K562 (cell line): ENCODE data around the gene TRIM4. TPM values are rescaled to one million over a fixed set of nuclear protein-coding genes. Genes with fewer than 3 reads are reported as not detected.
"Not testable (repeated sequence)": the region's sequence is repeated elsewhere in the genome, so short reads cannot be mapped to it uniquely, and the experiment has no call there.

Experiments
- ATAC-seq: fragments of 200-7000 bp; cut with Tn5 transposase; 3 replicates; pipeline ENCODE4 v1.9.1; 2020; ENCODE audit warnings: moderate library complexity
- BruUV-seq: library from RNA; stranded (reverse); fragments of 400-500 nt; replicated peaks from 2 replicates; lab custom pipeline; 2021; lab: Mats Ljungman, UMichigan
- CTCF ChIA-PET: fragments of 300-600 bp; formaldehyde crosslinking; extraction: SDS; loops from one replicate; lab custom pipeline; 2021; ENCODE audit warnings: low intra/inter-chr PET ratio; lab: Yijun Ruan, JAX
- POLR2A ChIA-PET: fragments of 300-600, 350-650 bp; sonication (Branson Sonifier 250); formaldehyde crosslinking; extraction: SDS; loops from one replicate; lab custom pipeline; 2021; ENCODE audit warnings: antibody characterized with exemption, inconsistent platforms; lab: Yijun Ruan, JAX
- DNase-seq, 4 experiments: peaks; one replicate each; pipeline versions ENCODE4 v3.0.0 to v3.0.0-alpha.2; 2011 to 2018; ENCODE audit warnings: low spot score in 3 of 4, mixed read lengths in 3 of 4; ENCODE audit errors: extremely low read depth in 1 of 4
- FAIRE-seq: peaks from 2 replicates; lab custom pipeline; 2011; peaks lifted over from hg19 to GRCh38; lab: Jason Lieb, UNC
- H2AFZ ChIP-seq: 2 replicates; pipeline ENCODE4 v1.6.0; 2011; ENCODE audit warnings: low read depth, low read length, control low read depth, inconsistent platforms
- H3K27ac ChIP-seq: fragments of 200-600 bp; 3 replicates; pipeline ENCODE4 v1.8.0; 2011; ENCODE audit warnings: low read depth, mild to moderate bottlenecking, control low read depth, inconsistent platforms, low read length, moderate library complexity, mixed read lengths; ENCODE audit errors: extremely low read depth
- H3K27me3 ChIP-seq, 2 experiments: fragments of 300-600 bp in 1 of 2; 2 replicates in 1 of 2; 3 replicates in 1 of 2; pipeline versions ENCODE4 v1.6.0 to v1.8.0; 2011; ENCODE audit warnings: inconsistent platforms in 2 of 2, low read length in 2 of 2, mild to moderate bottlenecking in 1 of 2, mixed read lengths in 1 of 2, moderate library complexity in 1 of 2; ENCODE audit not compliant: control insufficient read depth in 2 of 2, insufficient read depth in 2 of 2
- H3K36me3 ChIP-seq: fragments of 300-600 bp; 3 replicates; pipeline ENCODE4 v1.8.0; 2011; ENCODE audit warnings: mild to moderate bottlenecking, low read length, inconsistent platforms; ENCODE audit not compliant: control insufficient read depth, insufficient read depth
- H3K4me1 ChIP-seq, 2 experiments: fragments of 200-600 bp in 1 of 2; replicated peaks in 1 of 2; 2 replicates in 1 of 2; 3 replicates in 1 of 2; pipeline versions ENCODE4 v1.5.1 to v1.8.0; 2011; ENCODE audit warnings: inconsistent platforms in 2 of 2, low read length in 2 of 2, mild to moderate bottlenecking in 1 of 2, mixed read lengths in 1 of 2, moderate library complexity in 1 of 2; ENCODE audit not compliant: control insufficient read depth in 2 of 2, insufficient read depth in 2 of 2
- H3K4me2 ChIP-seq: 2 replicates; pipeline ENCODE4 v1.6.1; 2011; ENCODE audit warnings: low read length, control low read depth, inconsistent platforms, mixed read lengths; ENCODE audit not compliant: insufficient read depth
- H3K4me3 ChIP-seq: fragments of 200-600 bp; sonication (generic), shearing (Covaris generic); 2 replicates; pipeline ENCODE4 v1.5.1; 2016; ENCODE audit warnings: control low read depth, inconsistent platforms
- H3K79me2 ChIP-seq: fragments of 200-600 bp; 3 replicates; pipeline ENCODE4 v1.8.0; 2011; ENCODE audit warnings: low read length, inconsistent platforms; ENCODE audit not compliant: control insufficient read depth, insufficient read depth
- H3K9ac ChIP-seq, 2 experiments: 2 replicates each; pipeline versions ENCODE4 v1.6.0 to v1.6.1; 2011; ENCODE audit warnings: low read depth in 2 of 2, low read length in 2 of 2, control low read depth in 1 of 2, inconsistent platforms in 1 of 2, mild to moderate bottlenecking in 1 of 2, mixed read lengths in 1 of 2; ENCODE audit not compliant: insufficient read depth in 1 of 2
- H3K9me1 ChIP-seq: one replicate; pipeline ENCODE4 v1.6.0; 2011; ENCODE audit warnings: inconsistent platforms, mild to moderate bottlenecking, low read length, moderate library complexity; ENCODE audit not compliant: control insufficient read depth, insufficient read depth
- H3K9me3 ChIP-seq: replicated peaks from 2 replicates; pipeline ENCODE4 v1.5.1; 2011; ENCODE audit warnings: low read depth, low read length, inconsistent platforms; ENCODE audit not compliant: control insufficient read depth, insufficient read depth
- H4K20me1 ChIP-seq: replicated peaks from 2 replicates; pipeline ENCODE4 v1.6.1; 2011; ENCODE audit warnings: low read length, inconsistent platforms, mixed read lengths; ENCODE audit not compliant: control insufficient read depth, insufficient read depth
- CBX1 ChIP-seq: sonication (generic); IDR thresholded peaks from 2 replicates; pipeline ENCODE4 v1.6.1; 2016; ENCODE audit warnings: antibody characterized with exemption, low read depth, mild to moderate bottlenecking
- CBX3 ChIP-seq, 2 experiments: IDR thresholded peaks; 1 replicate in 1 of 2; 2 replicates in 1 of 2; pipeline ENCODE4 v1.6.1; 2012; ENCODE audit warnings: inconsistent platforms in 2 of 2, low read length in 2 of 2, borderline replicate concordance in 1 of 2, control low read depth in 1 of 2
- CBX5 ChIP-seq: IDR thresholded peaks from 2 replicates; pipeline ENCODE4 v1.6.1; 2014; ENCODE audit warnings: low read depth, borderline replicate concordance
- HBP1 ChIP-seq: fragments of 450-650 bp; formaldehyde crosslinking; IDR thresholded peaks from 2 replicates; pipeline ENCODE4 v1.4.0; 2022; ENCODE audit warnings: missing genetic modification characterization
- HNRNPLL ChIP-seq: fragments of 200-400 bp; formaldehyde crosslinking; IDR thresholded peaks from 2 replicates; pipeline ENCODE4 v1.6.1; 2017; ENCODE audit warnings: low read length, low read depth, mild to moderate bottlenecking; ENCODE audit not compliant: poor library complexity, severe bottlenecking
- PHB2 ChIP-seq: fragments of 450-650 bp; IDR thresholded peaks from 2 replicates; pipeline ENCODE4 v1.6.1; 2017; ENCODE audit warnings: low read depth
- RAD21 ChIP-seq, 2 experiments: fragments of 250-450 bp in 1 of 2; fragments of 450-650 bp in 1 of 2; sonication (Bioruptor Pico) in 1 of 2; formaldehyde crosslinking in 1 of 2; IDR thresholded peaks in 1 of 2; conservative IDR thresholded peaks in 1 of 2; 2 replicates each; pipeline versions ENCODE4 v1.4.0 to v1.8.0; 2020 to 2022; ENCODE audit warnings: mild to moderate bottlenecking in 2 of 2, moderate library complexity in 1 of 2
- RBM34 ChIP-seq: fragments of 200-400 bp; formaldehyde crosslinking; IDR thresholded peaks from 2 replicates; pipeline ENCODE4 v1.6.1; 2018; ENCODE audit warnings: low read length, borderline replicate concordance; ENCODE audit not compliant: insufficient read depth
- TRIM28 ChIP-seq: fragments of 450-650 bp; IDR thresholded peaks from 2 replicates; pipeline ENCODE4 v1.6.1; 2017
- ZSCAN32 ChIP-seq: fragments of 450-650 bp; formaldehyde crosslinking; IDR thresholded peaks from 2 replicates; pipeline ENCODE4 v1.4.0; 2020; ENCODE audit warnings: mild to moderate bottlenecking, moderate library complexity
- WGBS: fragments of 100-300 bp; shearing (Covaris generic); methylation state at CpG from one replicate; pipeline ENCODE4 v1.1.6; 2016; ENCODE audit warnings: low coverage, mixed read lengths; ENCODE audit not compliant: insufficient coverage; ENCODE audit errors: missing lambda C conversion rate; 5-methylcytosine and 5-hydroxymethylcytosine counted together
- in situ Hi-C: fragments of 300-500 bp; cut with MboI; formaldehyde crosslinking; loops from 4 replicates; pipeline ENCODE4 v1.15.0; 2018; ENCODE audit warnings: inconsistent platforms, mixed read lengths
- intact Hi-C: fragments of 100-400 bp; cut with micrococcal nuclease; formaldehyde crosslinking; loops from 2 replicates; pipeline ENCODE4 v1.14.2; 2022
- polyA plus RNA-seq, 8 experiments: library from polyadenylated mRNA; depleted of rRNA in 4 of 8; stranded (reverse) in 5 of 8; unstranded in 3 of 8; fragments of >200 nt; fragmentation: Nextera tagmentation in 2 of 8; fragmentation: Illumina TruSeq in 1 of 8; extraction: Ambion mirVana in 2 of 8; extraction: Trizol in 1 of 8; gene quantifications; 2 replicates each; pipeline versions ENCODE4 v1.2.1 to v1.2.3, GENCODE V29; 2011 to 2014; ENCODE audit warnings: inconsistent platforms in 1 of 8, missing spikeins in 1 of 8
- total RNA-seq, 7 experiments: library from RNA; depleted of rRNA in 6 of 7; stranded (reverse); fragments of >200 nt in 6 of 7; fragmentation: Illumina TruSeq in 2 of 7; extraction: Trizol in 2 of 7; gene quantifications; 2 replicates each; pipeline versions ENCODE4 v1.2.1 to v1.2.3, GENCODE V29; 2011 to 2021; ENCODE audit warnings: low replicate concordance in 1 of 7
- TF ChIP-seq, protein P1 (sequence below): fragments of 250-450 bp; sonication (Bioruptor Pico); IDR thresholded peaks from 2 replicates; pipeline ENCODE4 v1.8.0; 2021; ENCODE audit warnings: borderline replicate concordance, mild to moderate bottlenecking, moderate library complexity; ENCODE audit not compliant: poor library complexity, severe bottlenecking

Gene TRIM4
- total and polyA plus RNA-seq, 9 of the 15 experiments (the other 6 are each of a cell fraction or from before 2014, with no cell fraction given) = 6.2 to 28.3 (median 22.4) TPM

DNA sequence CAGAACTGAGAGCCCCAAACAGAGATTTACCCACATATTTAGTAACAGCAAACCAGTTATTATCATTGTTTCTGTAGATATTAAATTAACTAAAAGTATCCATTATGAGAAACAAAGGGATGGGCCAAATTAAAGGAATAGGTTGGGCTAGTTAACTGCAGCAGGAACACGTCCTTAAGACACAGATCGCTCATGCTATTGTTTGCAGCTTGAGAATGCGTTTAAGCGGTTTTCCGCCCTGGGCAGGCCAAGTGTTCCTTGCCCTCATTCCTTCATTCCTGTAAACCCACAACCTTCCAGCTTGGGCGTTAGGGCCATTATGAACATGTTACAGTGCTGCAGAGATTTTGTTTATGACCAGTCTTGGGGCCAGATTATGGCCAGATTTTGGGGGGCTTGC lies 31.5 kb upstream of the TRIM4 start:
- H3K27ac ChIP-seq, intact Hi-C loops, ATAC-seq, in situ Hi-C loops, BruUV-seq, FAIRE-seq, H3K79me2 ChIP-seq, H3K36me3 ChIP-seq, H3K4me2 ChIP-seq, H3K9me3 ChIP-seq, CTCF ChIA-PET, H3K9me1 ChIP-seq, H2AFZ ChIP-seq, H3K4me1 ChIP-seq, H3K9ac ChIP-seq, H3K4me3 ChIP-seq, H4K20me1 ChIP-seq: not testable (repeated sequence)
- peaks cover 16 to 17% of the 10 kb centered on the region in 2 experiments for H3K27me3 ChIP-seq
- POLR2A ChIA-PET = interaction anchor here (1.2 to 1.3 kb wide), 2 partner anchors 21 to 27 kb away, joined by 3 read pairs; no protein-coding TSS in a partner anchor
- TF ChIP-seq CBX1 (peak; percentile 79; the same call in 1 of the 2 replicates), TRIM28 (peak; percentile 77), CBX5 (peak; percentile 96), CBX3 (IDR thresholded peaks at IDR 0.05; ENCODE audit: borderline replicate concordance in 1 of 2, low read length in 2 of 2) (peak in 1 of 2 experiments; percentile 79; a peak in 2 of 3 replicates)
- DNase-seq = peak in 1 of 4 experiments; percentile 19
- WGBS = 2% methylated on average over 6 of the region's 6 CpGs

DNA sequence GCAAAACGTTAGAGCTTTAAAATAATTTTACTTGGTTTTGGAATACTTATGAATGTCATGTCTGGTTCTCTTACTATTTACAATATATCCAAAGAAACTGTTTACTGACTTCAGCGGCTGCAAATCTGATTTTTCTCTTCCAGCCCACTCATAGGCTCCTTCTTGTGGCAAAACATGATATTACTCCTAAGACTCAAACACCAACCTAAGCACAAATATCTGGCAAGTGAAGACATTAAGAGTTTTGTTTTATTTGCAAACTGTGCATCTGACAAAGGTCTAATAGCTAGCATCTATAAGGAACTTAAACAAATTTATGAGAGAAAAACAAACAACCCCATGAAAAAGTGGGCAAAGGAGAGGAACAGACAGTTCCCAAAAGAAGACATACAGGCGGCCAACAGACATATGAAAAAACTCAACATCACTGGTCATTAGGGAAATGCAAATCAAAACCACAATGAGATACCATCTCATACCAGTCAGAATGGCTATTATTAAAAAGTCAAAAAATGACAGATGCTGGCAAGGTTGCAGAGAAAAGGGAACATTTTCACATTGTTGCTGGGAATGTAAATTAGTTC lies 30.4 kb upstream of the TRIM4 start:
- POLR2A ChIA-PET = interaction anchor here (0.6 to 1.3 kb wide), 3 partner anchors 20 to 28 kb away, joined by 3 to 4 read pairs (median 3); no protein-coding TSS in a partner anchor
- TF ChIP-seq PHB2 (no peak), HBP1 (CRISPR knock-in tag) (no peak), RBM34 (no peak), ZSCAN32 (CRISPR knock-in tag) (no peak), RAD21 (CRISPR knock-in tag; conservative IDR thresholded peaks at IDR 0.05 in 1 of 2, IDR thresholded peaks at IDR 0.05 in 1 of 2) (peak in 1 of 2 experiments; percentile 30; a peak in 2 of 4 replicates), HNRNPLL (no peak)
- TF ChIP-seq, protein P1, sequence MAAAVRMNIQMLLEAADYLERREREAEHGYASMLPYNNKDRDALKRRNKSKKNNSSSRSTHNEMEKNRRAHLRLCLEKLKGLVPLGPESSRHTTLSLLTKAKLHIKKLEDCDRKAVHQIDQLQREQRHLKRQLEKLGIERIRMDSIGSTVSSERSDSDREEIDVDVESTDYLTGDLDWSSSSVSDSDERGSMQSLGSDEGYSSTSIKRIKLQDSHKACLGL (CRISPR knock-in tag) = no peak

More for the DNA sequence above, 30.4 kb upstream of the TRIM4 start:
- intact Hi-C loops = loop anchor here (1.0 kb wide), 1 partner anchor 36 kb away; no protein-coding TSS in a partner anchor
- Histone ChIP-seq H3K4me2 (no peak overlapping the region), H3K4me1 (no peaks in the 10 kb centered on the region), H3K9ac (no peak overlapping the region), H3K9me1 (no peaks in the 10 kb centered on the region), H3K27me3 (peaks cover 6 to 8% of the 10 kb centered on the region in 2 experiments; a peak in 2 of 5 replicates), H3K9me3 (peaks cover 5% of the 10 kb centered on the region), H3K36me3 (no peaks in the 10 kb centered on the region), H3K79me2 (no peaks in the 10 kb centered on the region), H2AFZ (no peak overlapping the region), H3K4me3 (no peak overlapping the region), H3K27ac (no peak overlapping the region), H4K20me1 (no peaks in the 10 kb centered on the region)
- peak in 1 of 4 experiments; percentile 17 for DNase-seq
- no TSS peak for BruUV-seq
- 17% methylated on average over 3 of the region's 3 CpGs for WGBS
- in situ Hi-C loops = no loop called here
- no peak for ATAC-seq
- CTCF ChIA-PET = interaction anchor here (0.9 kb wide), 1 partner anchor 20 kb away, joined by 4 read pairs; the partner anchor contains the start of gene GJC3
- FAIRE-seq = no peak
